HG02571 (cell line): Measurements from ENCODE around the gene SMIM13.

Experiments
- ATAC-seq: cut with Tn5 transposase; IDR thresholded peaks from one replicate; pipeline ENCODE4 v1.9.1; 2021; ENCODE audit warnings: mild to moderate bottlenecking, moderate library complexity; ENCODE audit not compliant: unreplicated experiment

The SMIM13 gene

DNA sequence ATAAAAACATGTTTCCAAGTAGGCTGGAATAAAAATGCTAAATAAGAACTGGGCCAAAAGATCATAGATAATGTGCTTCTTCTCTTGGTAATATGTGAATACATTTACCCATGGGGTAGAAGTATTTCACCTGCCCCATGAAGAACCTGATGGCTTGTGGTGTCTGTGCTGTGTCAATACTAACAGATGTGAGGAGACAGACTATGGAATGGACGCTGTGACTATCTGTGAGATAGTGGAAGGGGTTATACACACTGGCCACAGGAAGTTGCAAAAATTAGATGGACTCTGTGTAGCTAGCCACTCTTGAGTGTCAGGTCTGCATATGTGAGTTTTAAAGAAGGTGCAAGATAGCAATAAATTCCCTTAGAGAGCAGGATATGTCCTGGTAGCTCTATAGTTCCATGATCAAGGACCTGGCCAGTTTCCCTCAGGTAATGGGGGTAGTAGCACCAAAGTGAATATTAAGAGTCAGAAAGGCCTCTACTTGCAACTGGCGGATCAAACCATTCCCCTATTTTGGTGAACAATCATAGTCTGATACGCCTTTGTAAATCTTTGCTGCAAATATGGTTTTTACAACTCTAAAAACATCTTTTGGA, 90.2 kb downstream of the SMIM13 start:
- no peak for ATAC-seq

GRCh38 chr6:11185204-11185842, 91.7 kb downstream of the SMIM13 start:
- no peak for ATAC-seq

GRCh38 chr6:11187301-11187700, 93.7 kb downstream of the SMIM13 start:
- ATAC-seq: no peak
